Liver (tissue), 3 donors: Measurements from ENCODE around the gene APRT.

Experiments used
- GABPA ChIP-seq, 2 donors: IDR thresholded peaks in 1 of 2; conservative IDR thresholded peaks in 1 of 2; 2 replicates each; pipeline ENCODE4 v1.6.1; 2016; ENCODE audit warnings: antibody characterized with exemption in 2 of 2, mild to moderate bottlenecking in 1 of 2, moderate library complexity in 1 of 2
- HNF4G ChIP-seq: IDR thresholded peaks from 2 replicates; pipeline ENCODE4 v1.6.1; 2016; ENCODE audit warnings: antibody characterized with exemption
- RAD21 ChIP-seq, 2 donors: IDR thresholded peaks; 2 replicates each; pipeline ENCODE4 v1.6.1; 2016; ENCODE audit warnings: antibody characterized with exemption in 2 of 2, mild to moderate bottlenecking in 2 of 2
- TAF1 ChIP-seq: conservative IDR thresholded peaks from 2 replicates; pipeline ENCODE4 v1.6.1; 2016; ENCODE audit warnings: antibody characterized with exemption, mild to moderate bottlenecking
- TF ChIP-seq, protein P1 (sequence below): IDR thresholded peaks from 2 replicates; pipeline ENCODE4 v1.6.1; 2016; ENCODE audit warnings: antibody characterized with exemption
- TF ChIP-seq, protein P2 (sequence below): fragments of 150-350 bp; IDR thresholded peaks from 2 replicates; pipeline ENCODE4 v1.5.1; 2017; ENCODE audit warnings: improper control_type of control experiment, low read depth, low read length; ENCODE audit not compliant: missing input control
- TF ChIP-seq, protein P3 (sequence below): IDR thresholded peaks from 2 replicates; pipeline ENCODE4 v1.6.1; 2016; ENCODE audit warnings: antibody characterized with exemption
- TF ChIP-seq, protein P4 (sequence below): IDR thresholded peaks from 2 replicates; pipeline ENCODE4 v1.6.1; 2016; ENCODE audit warnings: antibody characterized with exemption
- TF ChIP-seq, protein P5 (sequence below): IDR thresholded peaks from 2 replicates; pipeline ENCODE4 v1.6.1; 2016; ENCODE audit warnings: antibody characterized with exemption, mild to moderate bottlenecking
- donor health status: healthy.
- donor health status: healthy.

DNA sequence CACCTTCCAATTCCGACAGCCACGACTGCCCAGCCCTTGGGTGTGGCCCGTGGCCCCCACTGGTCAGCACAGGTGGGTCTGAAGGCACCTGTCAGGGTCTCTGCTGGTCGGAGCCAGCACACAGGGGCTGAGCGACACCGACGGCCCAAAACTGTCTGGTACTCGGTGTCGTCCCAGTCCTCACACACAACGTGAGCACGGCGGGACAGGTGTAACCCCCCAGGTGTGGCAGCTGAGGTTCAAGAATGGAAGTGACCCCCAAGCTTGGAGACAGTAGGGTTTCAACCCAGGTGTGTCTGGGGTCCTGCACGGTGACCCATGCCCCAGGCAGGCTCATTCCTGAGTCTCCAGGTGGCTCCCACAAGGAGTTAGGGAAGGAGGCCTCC lies 44.0 kb upstream of the APRT start:
- TF ChIP-seq, protein P1, sequence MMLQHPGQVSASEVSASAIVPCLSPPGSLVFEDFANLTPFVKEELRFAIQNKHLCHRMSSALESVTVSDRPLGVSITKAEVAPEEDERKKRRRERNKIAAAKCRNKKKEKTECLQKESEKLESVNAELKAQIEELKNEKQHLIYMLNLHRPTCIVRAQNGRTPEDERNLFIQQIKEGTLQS: no peak
- TF ChIP-seq, protein P2, sequence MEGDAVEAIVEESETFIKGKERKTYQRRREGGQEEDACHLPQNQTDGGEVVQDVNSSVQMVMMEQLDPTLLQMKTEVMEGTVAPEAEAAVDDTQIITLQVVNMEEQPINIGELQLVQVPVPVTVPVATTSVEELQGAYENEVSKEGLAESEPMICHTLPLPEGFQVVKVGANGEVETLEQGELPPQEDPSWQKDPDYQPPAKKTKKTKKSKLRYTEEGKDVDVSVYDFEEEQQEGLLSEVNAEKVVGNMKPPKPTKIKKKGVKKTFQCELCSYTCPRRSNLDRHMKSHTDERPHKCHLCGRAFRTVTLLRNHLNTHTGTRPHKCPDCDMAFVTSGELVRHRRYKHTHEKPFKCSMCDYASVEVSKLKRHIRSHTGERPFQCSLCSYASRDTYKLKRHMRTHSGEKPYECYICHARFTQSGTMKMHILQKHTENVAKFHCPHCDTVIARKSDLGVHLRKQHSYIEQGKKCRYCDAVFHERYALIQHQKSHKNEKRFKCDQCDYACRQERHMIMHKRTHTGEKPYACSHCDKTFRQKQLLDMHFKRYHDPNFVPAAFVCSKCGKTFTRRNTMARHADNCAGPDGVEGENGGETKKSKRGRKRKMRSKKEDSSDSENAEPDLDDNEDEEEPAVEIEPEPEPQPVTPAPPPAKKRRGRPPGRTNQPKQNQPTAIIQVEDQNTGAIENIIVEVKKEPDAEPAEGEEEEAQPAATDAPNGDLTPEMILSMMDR: no peak
- TF ChIP-seq, protein P3, sequence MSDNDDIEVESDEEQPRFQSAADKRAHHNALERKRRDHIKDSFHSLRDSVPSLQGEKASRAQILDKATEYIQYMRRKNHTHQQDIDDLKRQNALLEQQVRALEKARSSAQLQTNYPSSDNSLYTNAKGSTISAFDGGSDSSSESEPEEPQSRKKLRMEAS: no peak
- TF ChIP-seq, protein P4, sequence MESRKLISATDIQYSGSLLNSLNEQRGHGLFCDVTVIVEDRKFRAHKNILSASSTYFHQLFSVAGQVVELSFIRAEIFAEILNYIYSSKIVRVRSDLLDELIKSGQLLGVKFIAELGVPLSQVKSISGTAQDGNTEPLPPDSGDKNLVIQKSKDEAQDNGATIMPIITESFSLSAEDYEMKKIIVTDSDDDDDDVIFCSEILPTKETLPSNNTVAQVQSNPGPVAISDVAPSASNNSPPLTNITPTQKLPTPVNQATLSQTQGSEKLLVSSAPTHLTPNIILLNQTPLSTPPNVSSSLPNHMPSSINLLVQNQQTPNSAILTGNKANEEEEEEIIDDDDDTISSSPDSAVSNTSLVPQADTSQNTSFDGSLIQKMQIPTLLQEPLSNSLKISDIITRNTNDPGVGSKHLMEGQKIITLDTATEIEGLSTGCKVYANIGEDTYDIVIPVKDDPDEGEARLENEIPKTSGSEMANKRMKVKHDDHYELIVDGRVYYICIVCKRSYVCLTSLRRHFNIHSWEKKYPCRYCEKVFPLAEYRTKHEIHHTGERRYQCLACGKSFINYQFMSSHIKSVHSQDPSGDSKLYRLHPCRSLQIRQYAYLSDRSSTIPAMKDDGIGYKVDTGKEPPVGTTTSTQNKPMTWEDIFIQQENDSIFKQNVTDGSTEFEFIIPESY: no peak
- TF ChIP-seq HNF4G (no peak), RAD21 (IDR thresholded peaks at IDR 0.05) (no peak), GABPA (IDR thresholded peaks at IDR 0.05 in 1 of 2, conservative IDR thresholded peaks at IDR 0.05 in 1 of 2) (no peak), TAF1 (no peak)
- TF ChIP-seq, protein P5, sequence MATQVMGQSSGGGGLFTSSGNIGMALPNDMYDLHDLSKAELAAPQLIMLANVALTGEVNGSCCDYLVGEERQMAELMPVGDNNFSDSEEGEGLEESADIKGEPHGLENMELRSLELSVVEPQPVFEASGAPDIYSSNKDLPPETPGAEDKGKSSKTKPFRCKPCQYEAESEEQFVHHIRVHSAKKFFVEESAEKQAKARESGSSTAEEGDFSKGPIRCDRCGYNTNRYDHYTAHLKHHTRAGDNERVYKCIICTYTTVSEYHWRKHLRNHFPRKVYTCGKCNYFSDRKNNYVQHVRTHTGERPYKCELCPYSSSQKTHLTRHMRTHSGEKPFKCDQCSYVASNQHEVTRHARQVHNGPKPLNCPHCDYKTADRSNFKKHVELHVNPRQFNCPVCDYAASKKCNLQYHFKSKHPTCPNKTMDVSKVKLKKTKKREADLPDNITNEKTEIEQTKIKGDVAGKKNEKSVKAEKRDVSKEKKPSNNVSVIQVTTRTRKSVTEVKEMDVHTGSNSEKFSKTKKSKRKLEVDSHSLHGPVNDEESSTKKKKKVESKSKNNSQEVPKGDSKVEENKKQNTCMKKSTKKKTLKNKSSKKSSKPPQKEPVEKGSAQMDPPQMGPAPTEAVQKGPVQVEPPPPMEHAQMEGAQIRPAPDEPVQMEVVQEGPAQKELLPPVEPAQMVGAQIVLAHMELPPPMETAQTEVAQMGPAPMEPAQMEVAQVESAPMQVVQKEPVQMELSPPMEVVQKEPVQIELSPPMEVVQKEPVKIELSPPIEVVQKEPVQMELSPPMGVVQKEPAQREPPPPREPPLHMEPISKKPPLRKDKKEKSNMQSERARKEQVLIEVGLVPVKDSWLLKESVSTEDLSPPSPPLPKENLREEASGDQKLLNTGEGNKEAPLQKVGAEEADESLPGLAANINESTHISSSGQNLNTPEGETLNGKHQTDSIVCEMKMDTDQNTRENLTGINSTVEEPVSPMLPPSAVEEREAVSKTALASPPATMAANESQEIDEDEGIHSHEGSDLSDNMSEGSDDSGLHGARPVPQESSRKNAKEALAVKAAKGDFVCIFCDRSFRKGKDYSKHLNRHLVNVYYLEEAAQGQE: no peak
